GM13977 (cell line): ENCODE data around the gene CDC42SE1.
"Not testable (repeated sequence)": the region's sequence is repeated elsewhere in the genome, so short reads cannot be mapped to it uniquely, and the experiment has no call there.

Experiments used
- DNase-seq: peaks from one replicate; pipeline ENCODE4 v3.0.0; 2012; ENCODE audit warnings: low spot score
- CTCF ChIP-seq: IDR thresholded peaks from 2 replicates; pipeline ENCODE4 v1.5.1; 2012; ENCODE audit warnings: mild to moderate bottlenecking, control low read depth; ENCODE audit not compliant: insufficient read depth; ENCODE audit errors: extremely low read depth, missing control alignments
- in situ Hi-C: fragments of 300-500 bp; cut with MboI; formaldehyde crosslinking; loops from one replicate; pipeline ENCODE4 v1.12.0; 2022; ENCODE audit warnings: low sequenced_read_pairs, low pct_unique_long_range_greater_than_20kb, mixed read lengths, inconsistent platforms; ENCODE audit not compliant: unreplicated experiment

CDC42SE1 gene, protein sequence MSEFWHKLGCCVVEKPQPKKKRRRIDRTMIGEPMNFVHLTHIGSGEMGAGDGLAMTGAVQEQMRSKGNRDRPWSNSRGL

DNA sequence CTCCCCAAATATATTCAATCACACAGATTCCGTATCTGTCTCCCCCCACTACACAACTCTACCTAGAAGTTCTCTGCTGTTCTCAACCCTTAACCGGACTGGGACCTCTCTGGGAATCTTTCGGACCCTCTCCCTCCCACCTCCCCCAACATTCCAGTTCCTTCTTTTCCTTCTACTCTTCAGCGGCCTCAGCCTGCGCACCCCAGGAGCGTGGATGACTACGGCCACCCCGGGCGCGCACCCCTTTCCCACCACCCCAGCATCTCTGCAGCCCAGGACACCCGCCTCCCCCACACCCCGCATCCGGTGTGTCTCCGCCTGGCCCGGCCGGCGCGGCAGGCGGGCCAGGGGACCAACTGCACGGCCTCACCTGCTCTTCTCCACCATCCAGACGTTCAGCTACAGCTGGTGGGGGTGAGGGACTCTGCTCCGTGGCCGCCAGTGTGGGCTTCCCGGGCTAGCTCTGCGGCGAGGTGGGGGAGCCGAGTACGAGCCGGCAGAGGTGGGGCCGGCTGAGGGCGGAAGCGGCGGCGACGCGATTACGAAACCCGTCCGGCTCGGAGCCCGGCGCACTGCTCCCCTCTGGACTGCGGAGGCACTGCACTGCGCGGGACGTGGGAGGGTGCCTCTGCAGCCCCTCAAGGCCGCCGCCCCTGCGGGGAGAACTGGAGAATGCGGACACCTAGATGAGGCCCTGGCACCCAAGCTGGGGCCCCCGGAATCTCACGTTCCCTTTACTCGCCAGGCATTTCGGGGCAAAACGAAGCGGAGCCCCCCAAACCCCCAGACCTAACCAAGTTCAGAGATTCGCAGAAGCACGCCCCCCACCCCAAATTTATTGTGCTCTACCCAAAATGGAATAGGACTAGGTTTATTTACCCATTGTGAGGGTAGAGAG, at the start of gene CDC42SE1:
CDC42SE1 (minus strand) TSS at position 514 of the 898 bp plus-strand sequence. CDS start 3,892 bp downstream, outside the sequence.
- in situ Hi-C loops: no loop called here
- TF ChIP-seq CTCF: peak; percentile 68
- DNase-seq: peak; percentile 93

DNA sequence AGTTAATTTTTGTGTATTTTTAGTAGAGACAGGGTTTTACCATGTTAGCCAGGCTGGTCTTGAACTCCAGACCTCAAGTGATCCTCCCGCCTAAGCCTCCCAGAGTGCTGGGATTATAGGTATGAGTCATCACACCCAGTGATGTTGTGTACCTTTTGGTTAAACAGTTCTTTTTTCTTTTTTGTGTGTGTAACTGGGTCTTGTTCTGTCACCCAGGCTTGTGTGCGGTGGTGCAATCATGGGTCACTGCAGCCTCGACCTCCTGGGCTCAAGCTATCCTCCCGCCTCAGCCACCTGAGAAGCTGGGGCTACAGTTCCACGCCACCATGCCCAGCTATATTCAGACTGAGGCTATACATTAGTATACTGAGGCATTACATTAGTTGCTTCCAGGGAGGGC, 48.9 kb upstream of the CDC42SE1 start:
- no peak for TF ChIP-seq CTCF
- DNase-seq: no peak
- in situ Hi-C loops: no loop called here

DNA sequence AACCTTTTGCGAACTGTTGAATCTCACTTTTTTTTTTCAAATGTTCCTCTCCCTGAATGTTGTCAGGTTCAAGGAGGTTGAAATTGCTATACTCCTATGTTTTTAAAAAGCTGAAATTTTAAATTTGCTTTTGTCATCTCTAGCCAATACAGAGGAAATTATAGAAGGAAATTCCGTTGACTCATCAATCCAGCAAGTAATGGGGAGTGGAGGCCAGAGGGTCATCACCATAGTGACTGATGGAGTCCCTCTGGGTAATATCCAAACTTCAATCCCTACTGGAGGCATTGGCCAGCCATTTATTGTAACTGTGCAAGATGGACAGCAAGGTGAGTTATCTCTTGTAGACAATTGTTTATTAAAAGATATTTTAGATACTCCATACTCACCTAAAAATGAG, 47.5 kb upstream of the CDC42SE1 start:
- in situ Hi-C loops: no loop called here
- no peak for TF ChIP-seq CTCF
- DNase-seq: no peak

DNA sequence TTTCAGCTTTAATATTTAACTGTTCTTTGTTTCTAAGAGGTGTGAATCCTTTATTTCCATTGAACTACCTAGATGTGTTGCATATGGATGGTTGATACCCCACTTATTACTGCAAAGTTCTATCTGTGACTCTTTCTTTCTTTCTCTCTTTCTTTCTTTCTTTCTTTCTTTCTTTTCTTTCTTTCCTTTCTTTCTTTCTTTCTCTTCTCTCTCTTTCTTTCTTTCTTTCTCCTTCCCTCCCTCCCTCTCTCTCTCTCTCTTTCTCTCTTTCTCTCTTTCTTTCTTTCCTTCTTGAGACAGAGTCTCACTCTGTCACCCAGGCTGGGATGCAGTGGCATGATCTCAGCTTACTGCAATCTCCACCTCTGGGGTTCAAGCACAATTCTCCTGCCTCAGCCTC, 45.2 kb upstream of the CDC42SE1 start:
- TF ChIP-seq CTCF: no peak
- in situ Hi-C loops: no loop called here
- no peak for DNase-seq

DNA sequence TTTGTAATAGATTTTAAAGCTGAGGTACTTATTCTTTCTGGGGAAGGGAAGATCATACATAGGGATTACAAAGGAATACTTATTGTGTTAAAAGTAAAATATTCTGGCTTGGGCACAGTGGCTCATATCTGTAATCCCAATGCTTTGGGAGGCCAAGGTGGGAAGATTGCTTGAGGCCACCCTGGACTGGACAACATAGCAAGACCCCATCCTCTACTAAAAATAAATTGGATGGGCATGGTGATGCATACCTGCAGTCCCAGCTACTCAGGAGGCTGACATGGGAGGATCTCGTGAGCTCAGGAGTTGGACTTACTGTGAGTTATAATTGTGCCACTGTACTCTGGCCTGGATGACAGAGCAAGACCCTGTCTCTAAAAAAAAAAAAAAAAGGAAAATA, 38.7 kb upstream of the CDC42SE1 start:
- TF ChIP-seq CTCF: no peak
- no peak for DNase-seq
- in situ Hi-C loops: no loop called here

- DNase-seq, in situ Hi-C loops: not testable (repeated sequence)
These were observed 38.0 kb upstream of the CDC42SE1 start for GRCh38 chr1:151097426-151097825.

DNA sequence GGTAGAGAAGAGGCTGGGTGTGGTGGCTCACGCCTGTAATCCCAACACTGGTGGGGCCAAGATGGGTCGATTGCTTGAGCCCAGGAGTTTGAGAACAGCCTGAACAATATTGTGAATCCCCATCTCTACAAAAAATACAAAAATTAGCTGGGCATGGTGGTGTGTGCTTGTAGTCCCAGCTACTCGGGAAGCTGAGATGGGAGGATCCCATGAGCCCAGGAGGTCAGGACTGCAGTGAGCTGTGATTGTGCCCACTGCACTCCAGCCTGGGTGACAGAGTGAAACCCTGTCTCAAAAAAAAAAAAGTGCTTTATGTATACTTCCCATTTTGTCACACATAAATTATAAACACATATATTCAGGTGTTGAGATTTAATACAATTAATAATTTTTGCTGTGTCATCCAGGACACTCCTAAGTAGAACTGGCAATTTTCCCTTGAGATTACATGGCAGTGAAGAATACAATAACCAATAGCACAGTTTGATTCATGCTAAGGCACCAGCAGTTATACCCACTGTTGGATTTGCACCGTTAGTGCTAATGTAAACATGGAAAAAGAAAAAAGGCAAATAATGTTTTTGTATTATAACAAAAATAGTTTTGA, 26.6 kb upstream of the CDC42SE1 start:
- no peak for DNase-seq
- in situ Hi-C loops: no loop called here

More for the DNA sequence above, 26.6 kb upstream of the CDC42SE1 start:
- TF ChIP-seq CTCF: no peak
